Measurements from ENCODE around the gene TTBK1.
A peak's percentile ranks its signal among the peaks of the same experiment; 100 is the strongest.

The TTBK1 gene

GRCh38 chr6:43242908-43243663 lies at the start of gene TTBK1:
TTBK1 (plus strand) TSS chr6:43243481; CDS start chr6:43246661, 3,180 bp downstream.
- DNase-seq (ENCODE audit: low spot score) = peak; percentile 74

DNA sequence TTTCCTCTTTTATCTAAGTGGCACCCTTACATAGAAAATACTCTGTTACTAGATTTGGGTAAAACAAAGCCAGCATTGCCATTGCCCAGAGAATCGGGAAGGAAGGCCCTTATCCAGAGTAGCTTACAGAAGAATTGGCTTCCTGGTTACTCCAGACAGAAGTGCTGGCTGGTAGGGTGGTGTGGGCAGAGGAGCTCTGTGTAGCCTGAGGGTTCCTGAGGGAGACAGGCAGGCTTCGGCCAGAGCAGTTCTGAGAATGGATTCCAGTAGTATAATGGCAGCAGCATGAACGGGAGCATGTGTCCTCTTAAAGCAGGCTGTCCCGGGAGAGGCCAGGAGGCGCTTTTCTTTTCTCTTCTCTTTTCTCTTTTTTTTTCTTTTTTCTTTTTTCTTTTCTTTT lies 49.4 kb upstream of the TTBK1 start:
- DNase-seq (ENCODE audit: low spot score) = no peak

- no peak for DNase-seq (ENCODE audit: low spot score)
Measured at GRCh38 chr6:43196337-43196736, 46.9 kb upstream of the TTBK1 start.

DNA sequence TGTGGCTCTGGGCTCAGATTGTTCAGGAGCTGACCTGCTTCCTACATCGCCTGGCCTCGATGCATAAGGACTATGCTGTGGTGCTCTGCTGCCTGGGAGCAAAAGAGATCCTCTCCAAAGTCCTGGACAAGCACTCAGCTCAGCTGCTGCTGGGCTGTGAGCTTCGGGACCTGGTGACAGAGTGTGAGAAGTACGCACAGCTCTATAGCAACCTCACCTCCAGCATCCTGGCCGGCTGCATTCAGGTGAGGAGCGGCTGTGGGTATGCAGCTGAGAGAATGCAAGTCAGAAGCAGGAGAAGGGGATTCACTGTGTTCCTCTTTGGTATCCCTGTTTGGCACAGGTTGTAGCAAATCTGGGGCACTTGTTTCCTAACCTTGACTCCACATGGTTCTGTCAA lies 43.4 kb upstream of the TTBK1 start:
- DNase-seq (ENCODE audit: low spot score) = no peak

DNA sequence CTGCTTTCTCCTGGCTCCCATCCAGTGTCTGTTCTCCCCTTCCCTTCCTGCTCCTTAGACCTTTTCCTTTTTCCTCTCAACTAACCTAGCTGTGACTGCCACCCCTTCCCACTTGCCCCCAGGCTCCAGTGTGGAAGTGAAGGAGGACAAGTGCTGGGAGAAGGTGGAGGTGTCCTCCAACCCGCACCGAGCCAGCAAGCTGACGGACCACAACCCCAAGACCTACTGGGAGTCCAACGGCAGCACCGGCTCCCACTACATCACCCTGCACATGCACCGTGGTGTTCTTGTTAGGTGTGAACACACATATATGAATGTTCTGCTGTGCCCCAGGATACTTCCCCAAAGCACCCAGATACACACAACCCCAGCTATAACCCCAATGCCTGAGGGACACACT lies 42.7 kb upstream of the TTBK1 start:
- DNase-seq (ENCODE audit: low spot score) = no peak

DNA sequence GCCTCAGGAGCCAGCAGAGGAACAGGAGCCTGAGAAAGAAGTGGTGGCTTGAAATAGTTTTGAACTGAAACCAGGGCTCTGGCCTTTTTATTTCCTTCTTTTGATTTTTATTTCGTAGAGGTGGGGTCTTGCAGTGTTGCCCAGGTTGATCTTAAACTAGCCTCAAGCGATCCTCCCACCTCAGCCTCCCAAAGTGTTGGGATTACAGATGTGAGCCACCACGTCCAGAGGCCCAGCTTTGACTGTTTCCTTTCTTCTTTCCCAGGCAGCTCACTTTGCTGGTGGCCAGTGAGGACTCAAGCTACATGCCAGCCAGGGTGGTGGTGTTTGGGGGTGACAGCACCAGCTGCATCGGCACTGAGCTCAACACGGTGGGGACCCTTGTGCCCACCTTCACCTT lies 40.8 kb upstream of the TTBK1 start:
- DNase-seq (ENCODE audit: low spot score) = no peak

DNA sequence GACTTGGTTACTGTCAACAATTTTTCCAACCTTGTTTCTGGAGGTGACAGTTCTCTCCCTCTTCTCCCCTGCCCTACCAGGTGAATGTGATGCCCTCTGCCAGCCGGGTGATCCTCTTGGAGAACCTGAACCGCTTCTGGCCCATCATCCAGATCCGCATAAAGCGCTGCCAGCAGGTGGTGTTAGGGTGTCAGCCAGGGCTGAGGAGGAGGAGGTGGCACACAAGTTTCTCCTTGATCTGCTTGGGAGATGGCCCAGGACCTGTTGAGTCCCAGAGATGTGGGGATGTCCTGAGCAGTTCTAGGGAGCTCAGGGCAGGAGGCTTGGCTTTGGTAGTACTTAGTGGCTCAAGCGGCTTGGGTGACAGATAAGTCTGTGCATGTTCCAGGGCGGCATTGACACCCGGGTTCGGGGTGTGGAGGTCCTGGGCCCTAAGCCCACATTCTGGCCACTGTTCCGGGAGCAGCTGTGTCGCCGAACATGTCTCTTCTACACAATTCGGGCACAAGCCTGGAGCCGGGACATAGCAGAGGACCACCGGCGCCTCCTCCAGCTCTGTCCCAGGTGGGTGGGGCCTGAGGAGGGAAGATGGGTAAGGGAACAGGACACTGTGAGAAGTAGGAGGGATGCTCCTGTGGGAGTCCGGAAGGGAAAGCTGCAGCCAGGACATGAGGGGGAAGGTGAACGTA lies 40.1 kb upstream of the TTBK1 start:
- DNase-seq (ENCODE audit: low spot score) = no peak

DNA sequence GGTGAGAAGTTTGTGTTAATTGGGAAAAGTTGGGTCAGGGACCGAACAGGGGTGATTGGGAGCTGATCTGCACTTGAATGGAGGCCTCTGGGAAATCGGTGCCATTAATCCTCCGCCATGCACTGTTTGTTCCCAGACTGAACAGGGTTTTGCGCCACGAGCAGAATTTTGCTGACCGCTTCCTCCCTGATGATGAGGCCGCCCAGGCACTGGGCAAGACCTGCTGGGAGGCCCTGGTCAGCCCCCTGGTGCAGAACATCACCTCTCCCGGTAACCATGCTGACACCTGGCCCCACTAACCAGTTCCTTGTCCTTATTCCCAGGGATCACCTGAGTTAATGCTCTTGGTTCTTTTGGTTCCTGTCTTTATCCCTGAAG lies 39.6 kb upstream of the TTBK1 start:
- DNase-seq (ENCODE audit: low spot score) = no peak

GRCh38 chr6:43204271-43205105 lies 38.8 kb upstream of the TTBK1 start:
- no peak for DNase-seq (ENCODE audit: low spot score)

DNA sequence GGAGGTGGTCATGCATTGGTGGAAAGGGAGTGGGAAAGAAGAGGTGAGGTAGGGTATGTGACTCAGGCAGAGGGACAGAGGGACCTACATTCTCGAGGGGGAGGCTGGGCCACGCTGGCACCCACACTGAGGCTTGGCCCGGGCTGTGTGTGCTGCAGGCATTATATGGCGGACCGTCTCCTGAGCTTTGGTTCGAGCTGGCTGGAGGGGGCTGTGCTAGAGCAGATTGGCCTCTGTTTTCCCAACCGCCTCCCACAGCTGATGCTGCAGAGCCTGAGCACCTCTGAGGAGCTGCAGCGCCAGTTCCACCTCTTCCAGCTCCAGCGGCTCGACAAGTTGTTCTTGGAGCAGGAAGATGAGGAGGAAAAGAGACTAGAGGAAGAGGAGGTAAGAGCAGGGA lies 37.4 kb upstream of the TTBK1 start:
- no peak for DNase-seq (ENCODE audit: low spot score)

DNA sequence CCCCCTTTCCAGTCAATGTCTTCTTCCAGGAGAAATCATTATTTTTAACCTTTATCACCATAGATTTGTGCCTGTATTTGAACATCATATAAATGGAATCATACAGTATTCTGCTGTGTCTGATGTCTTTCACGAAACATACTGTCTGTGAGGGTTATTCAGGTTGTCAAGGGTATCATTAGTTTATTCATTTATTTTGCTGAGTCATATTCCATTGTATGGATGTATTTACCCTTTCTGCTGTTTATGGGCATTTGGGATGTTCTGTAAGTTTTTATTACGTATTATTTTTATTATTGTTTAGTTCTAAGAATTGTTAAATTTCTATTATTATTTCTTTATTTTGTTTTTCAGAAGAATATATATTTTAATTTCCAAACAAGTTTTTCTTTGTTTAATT lies 36.0 kb upstream of the TTBK1 start:
- DNase-seq (ENCODE audit: low spot score) = no peak

DNA sequence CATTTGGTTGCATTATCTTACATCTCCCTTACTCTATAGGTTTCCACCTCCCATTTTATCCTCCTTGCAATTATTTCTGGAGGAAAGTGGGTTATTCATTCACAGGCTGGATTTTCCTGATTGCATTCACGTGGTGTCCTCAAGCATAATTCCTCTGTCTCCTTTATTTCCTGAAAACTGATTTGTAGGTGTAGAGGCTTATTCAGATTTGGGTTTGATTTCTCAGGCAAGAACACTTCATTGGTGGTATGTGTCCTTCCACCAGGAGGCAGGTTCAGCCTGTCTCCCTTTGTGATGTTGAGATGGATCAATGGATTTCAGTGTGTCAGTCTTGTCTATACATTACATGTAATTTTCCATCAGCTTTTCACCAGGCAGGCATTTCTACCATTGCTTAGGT lies 31.3 kb upstream of the TTBK1 start:
- DNase-seq (ENCODE audit: low spot score) = no peak

- DNase-seq (ENCODE audit: low spot score) = no peak
Measured at GRCh38 chr6:43213431-43213830, 29.9 kb upstream of the TTBK1 start.

GRCh38 chr6:43215066-43215465 lies 28.2 kb upstream of the TTBK1 start:
- DNase-seq (ENCODE audit: low spot score) = peak; percentile 11

- DNase-seq (ENCODE audit: low spot score) = peak; percentile 31
Measured at GRCh38 chr6:43216200-43216599, 27.1 kb upstream of the TTBK1 start.

DNA sequence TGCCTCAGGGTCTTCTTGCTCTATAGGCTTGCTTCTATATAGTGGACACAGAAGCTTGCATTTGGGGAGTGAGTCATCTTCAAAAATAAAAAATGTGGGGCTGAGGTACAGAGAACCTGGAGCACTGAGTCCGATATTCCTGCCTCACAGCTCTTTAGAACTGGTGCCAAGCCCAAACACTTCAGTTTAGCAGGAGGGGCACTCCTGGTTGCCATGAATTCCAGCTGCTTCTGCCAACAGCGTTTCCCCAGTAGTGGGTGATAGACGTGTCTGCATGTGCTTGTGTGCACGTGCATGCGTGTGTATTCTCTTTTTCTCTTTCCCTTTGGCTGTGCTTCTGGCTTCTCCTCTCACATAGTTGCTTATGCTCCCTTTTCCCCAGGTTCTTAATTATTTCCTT lies 25.9 kb upstream of the TTBK1 start:
- no peak for DNase-seq (ENCODE audit: low spot score)

GRCh38 chr6:43219119-43219518 lies 24.2 kb upstream of the TTBK1 start:
- DNase-seq (ENCODE audit: low spot score) = peak; percentile 27

GRCh38 chr6:43219814-43220213 lies 23.5 kb upstream of the TTBK1 start:
- DNase-seq (ENCODE audit: low spot score) = peak; percentile 15

GRCh38 chr6:43220439-43220951 lies 22.8 kb upstream of the TTBK1 start:
- peak; percentile 27 for DNase-seq (ENCODE audit: low spot score)

GRCh38 chr6:43221046-43221972 lies 22.0 kb upstream of the TTBK1 start:
- peak; percentile 29 for DNase-seq (ENCODE audit: low spot score)

GRCh38 chr6:43222418-43223059 lies 20.7 kb upstream of the TTBK1 start:
- DNase-seq (ENCODE audit: low spot score) = peak; percentile 24

Measured in D341Med (cell line).